Colonic mucosa (tissue), 4 donors: Measurements from ENCODE around the gene RDH5. TPM values are rescaled to one million over a fixed set of nuclear protein-coding genes. Genes with fewer than 3 reads are reported as not detected.

Experiments used
- DNase-seq: peaks from one replicate; pipeline ENCODE4 v3.0.0-alpha.2; 2020
- H3K27ac ChIP-seq: fragments of 200-600 bp; one replicate; pipeline ENCODE4 v1.8.0; 2021
- H3K27me3 ChIP-seq: fragments of 200-600 bp; one replicate; pipeline ENCODE4 v1.8.0; 2021
- H3K36me3 ChIP-seq: fragments of 200-600 bp; one replicate; pipeline ENCODE4 v1.8.0; 2021
- H3K4me1 ChIP-seq: fragments of 200-600 bp; one replicate; pipeline ENCODE4 v1.8.0; 2021; ENCODE audit warnings: mild to moderate bottlenecking
- H3K4me3 ChIP-seq: fragments of 200-600 bp; one replicate; pipeline ENCODE4 v1.8.0; 2021
- H3K9ac ChIP-seq, 2 donors: one replicate each; pipeline ENCODE4 v1.7.0; 2013; ENCODE audit warnings: control low read depth in 2 of 2, low read depth in 2 of 2, low read length in 2 of 2
- H3K9me3 ChIP-seq: fragments of 200-600 bp; one replicate; pipeline ENCODE4 v1.8.0; 2021
- intact Hi-C: fragments of 100-400 bp; cut with DNase I; formaldehyde crosslinking; loops from one replicate; pipeline ENCODE4 v1.14.1; 2022
- total RNA-seq, 2 donors: library from RNA; stranded (reverse); fragmentation: NEBNext Ultra II Directional in 1 of 2; extraction: Animal tissue kit (Norgen Biotek cat#: 25700) in 1 of 2; gene quantifications; one replicate each; pipeline ENCODE4 v1.2.1, GENCODE V29; 2021
- TF ChIP-seq, protein P1 (sequence below): fragments of 200-600 bp; IDR thresholded peaks from one replicate; pipeline ENCODE4 v1.8.0; 2022; ENCODE audit warnings: antibody characterized with exemption, mild to moderate bottlenecking
- donor health status: healthy.
- donor health status: DM: no; HTN: no; CAD: no.
- donor health status: DM: no; HTN: no; CAD: no.

The RDH5 gene
- total RNA-seq, 2 donors from 2014 or later = 22.6 to 29.6 TPM

DNA sequence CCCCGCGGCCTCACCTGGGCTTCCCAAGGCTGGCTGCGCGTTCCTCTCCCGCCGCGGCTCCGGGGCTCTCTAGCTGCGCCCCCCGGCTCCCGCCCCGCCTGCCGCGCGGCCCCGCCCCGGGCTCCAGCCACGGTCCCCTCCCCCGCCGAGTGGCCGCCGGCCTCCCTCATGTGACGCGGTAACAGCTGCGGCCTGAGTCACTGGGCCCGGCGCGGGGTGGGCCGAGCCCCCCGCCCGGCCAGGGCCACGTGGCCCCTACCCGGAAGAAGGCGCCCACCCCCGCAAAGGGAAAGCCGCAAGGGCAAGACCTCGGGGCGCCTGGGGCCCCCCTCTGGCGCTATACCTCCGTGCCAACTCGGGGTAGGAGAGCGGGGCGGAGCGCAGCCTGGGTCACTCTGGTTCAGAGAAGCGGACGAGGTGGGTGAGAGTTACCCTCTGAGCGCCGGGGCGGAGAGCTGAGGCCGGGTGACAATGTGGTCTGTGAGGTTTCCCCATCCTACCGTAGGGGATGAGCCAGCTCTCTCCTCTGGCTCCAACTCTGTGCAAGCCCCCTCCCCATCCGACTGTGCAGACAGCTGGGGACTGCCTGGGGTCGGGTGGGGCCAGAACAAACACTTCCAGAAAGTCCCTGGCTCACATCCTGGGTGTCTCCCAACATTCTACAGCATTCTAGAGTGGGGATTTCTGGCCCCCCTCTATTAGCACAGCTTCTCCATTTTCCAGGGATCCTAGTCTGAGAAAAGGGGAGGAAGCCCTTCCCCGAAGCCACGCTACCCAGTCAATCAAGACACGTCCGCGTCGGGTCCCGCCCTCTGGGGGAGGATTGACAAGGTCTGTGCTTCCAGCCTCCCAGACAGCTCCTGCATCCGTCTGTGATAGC is 9.0 kb downstream of the RDH5 start, which contains the start of gene CD63:
Gene CD63 (minus strand): TSS at position 71 of the 880 bp plus-strand sequence. CDS start 668 bp downstream, outside the sequence.
- Histone ChIP-seq H3K27ac (peak within 1 kb of the TSS; percentile 99), H3K9ac (peak within 1 kb of the TSS; percentile 98 to 100), H3K9me3 (no peaks in the 10 kb centered on the region), H3K36me3 (no peaks in the 10 kb centered on the region), H3K27me3 (no peaks in the 10 kb centered on the region), H3K4me1 (peaks cover 4% of the 10 kb centered on the region), H3K4me3 (peak within 1 kb of the TSS; percentile 77)
- intact Hi-C loops = no loop called here
- DNase-seq = peak; percentile 95
- TF ChIP-seq, protein P1, sequence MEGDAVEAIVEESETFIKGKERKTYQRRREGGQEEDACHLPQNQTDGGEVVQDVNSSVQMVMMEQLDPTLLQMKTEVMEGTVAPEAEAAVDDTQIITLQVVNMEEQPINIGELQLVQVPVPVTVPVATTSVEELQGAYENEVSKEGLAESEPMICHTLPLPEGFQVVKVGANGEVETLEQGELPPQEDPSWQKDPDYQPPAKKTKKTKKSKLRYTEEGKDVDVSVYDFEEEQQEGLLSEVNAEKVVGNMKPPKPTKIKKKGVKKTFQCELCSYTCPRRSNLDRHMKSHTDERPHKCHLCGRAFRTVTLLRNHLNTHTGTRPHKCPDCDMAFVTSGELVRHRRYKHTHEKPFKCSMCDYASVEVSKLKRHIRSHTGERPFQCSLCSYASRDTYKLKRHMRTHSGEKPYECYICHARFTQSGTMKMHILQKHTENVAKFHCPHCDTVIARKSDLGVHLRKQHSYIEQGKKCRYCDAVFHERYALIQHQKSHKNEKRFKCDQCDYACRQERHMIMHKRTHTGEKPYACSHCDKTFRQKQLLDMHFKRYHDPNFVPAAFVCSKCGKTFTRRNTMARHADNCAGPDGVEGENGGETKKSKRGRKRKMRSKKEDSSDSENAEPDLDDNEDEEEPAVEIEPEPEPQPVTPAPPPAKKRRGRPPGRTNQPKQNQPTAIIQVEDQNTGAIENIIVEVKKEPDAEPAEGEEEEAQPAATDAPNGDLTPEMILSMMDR = no peak

DNA sequence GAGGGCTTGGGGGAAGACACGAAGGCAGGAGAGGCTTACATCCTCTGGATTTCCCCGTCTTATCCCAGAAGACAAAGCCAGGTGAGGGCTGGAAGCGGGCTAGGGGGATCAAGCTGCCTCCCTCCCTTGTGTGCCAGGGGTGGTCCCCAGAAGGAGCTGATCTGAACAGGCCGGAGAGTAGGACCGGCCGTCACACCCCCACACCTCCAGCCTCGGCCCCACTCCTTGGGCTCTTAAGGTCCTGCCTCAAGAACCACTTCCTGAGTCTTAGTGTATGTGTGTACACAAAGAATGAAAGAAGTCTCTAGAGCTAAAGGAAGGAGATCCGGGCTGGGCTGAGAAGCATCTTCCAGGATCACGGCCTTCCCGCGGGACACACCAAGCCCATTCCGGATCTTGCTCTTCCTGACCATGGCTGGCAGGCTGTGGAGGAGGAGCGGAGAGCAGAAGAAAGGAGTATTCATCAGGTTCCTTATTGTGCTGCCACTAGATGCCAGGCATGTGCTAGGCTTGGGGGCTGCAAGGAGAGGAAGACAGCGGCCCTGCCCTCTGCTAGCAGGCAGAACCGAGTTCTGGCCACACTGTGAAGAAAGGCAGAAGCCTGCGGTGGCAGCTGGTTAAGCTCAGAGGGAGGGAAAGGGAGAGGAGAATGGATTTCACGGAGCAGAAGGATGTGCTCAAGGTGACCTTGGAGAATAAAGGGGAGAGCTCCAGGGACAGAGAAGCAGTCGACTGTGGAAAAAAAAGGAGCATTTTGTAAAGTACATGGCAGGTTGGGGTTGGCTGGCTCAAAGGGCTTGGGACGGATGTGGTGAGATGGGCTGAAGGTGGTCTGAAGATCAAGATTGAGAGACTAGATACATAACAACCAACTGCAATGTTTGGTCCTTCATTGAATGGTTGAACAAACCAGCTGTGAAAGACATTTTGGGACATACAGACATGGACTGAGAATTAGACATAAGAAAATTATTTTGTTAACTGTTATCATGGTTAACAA is 9.9 kb downstream of the RDH5 start:
- TF ChIP-seq, protein P1 = no peak
- Histone ChIP-seq H3K27ac (peak overlapping the region; percentile 99), H3K27me3 (no peaks in the 10 kb centered on the region), H3K9me3 (no peaks in the 10 kb centered on the region), H3K4me3 (peak overlapping the region; percentile 77), H3K4me1 (no peaks in the 10 kb centered on the region), H3K36me3 (no peaks in the 10 kb centered on the region), H3K9ac (peak overlapping the region; percentile 98 to 100)
- intact Hi-C loops = no loop called here
- peak; percentile 55 for DNase-seq

- no peak for DNase-seq
- H3K27ac ChIP-seq = no peak overlapping the region
- intact Hi-C loops = no loop called here
- no peaks in the 10 kb centered on the region for H3K27me3 ChIP-seq
- no peaks in the 10 kb centered on the region for H3K9me3 ChIP-seq
- H3K4me3 ChIP-seq = no peak overlapping the region
- TF ChIP-seq, protein P1 = no peak
- no peaks in the 10 kb centered on the region for H3K4me1 ChIP-seq
- H3K36me3 ChIP-seq = no peaks in the 10 kb centered on the region
- no peak overlapping the region for H3K9ac ChIP-seq
Observed at GRCh38 chr12:55732288-55732687, 12.1 kb downstream of the RDH5 start.

DNA sequence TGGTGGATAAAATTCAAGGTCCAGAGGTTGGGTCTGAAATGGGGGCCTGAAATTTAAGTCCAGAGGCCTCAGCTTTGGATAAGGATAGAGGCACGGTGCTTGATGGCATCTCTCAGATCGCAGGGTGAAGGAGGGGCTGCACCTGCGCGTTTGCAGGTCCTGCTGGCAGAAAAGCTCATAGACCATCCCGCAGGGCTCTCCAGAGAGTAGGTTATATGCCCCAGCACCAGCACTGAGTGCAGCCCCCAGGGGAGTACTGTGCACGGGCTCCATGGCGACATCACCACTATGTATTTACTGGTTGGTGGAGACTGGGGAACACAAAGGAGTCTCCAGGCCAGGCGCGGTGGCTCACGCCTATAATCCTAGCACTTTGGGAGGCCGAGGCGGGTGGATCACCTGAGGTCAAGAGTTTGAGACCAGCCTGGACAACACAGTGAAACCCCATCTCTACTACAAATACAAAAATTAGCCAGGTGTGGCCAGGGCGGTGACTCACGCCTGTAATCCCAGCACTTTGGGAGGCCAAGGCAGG is 12.9 kb downstream of the RDH5 start:
- intact Hi-C loops = no loop called here
- Histone ChIP-seq H3K36me3 (no peaks in the 10 kb centered on the region), H3K9ac (no peak overlapping the region), H3K27ac (no peak overlapping the region), H3K4me1 (peaks cover 5% of the 10 kb centered on the region), H3K27me3 (no peaks in the 10 kb centered on the region), H3K4me3 (no peak overlapping the region), H3K9me3 (no peaks in the 10 kb centered on the region)
- no peak for DNase-seq
- TF ChIP-seq, protein P1 = no peak

DNA sequence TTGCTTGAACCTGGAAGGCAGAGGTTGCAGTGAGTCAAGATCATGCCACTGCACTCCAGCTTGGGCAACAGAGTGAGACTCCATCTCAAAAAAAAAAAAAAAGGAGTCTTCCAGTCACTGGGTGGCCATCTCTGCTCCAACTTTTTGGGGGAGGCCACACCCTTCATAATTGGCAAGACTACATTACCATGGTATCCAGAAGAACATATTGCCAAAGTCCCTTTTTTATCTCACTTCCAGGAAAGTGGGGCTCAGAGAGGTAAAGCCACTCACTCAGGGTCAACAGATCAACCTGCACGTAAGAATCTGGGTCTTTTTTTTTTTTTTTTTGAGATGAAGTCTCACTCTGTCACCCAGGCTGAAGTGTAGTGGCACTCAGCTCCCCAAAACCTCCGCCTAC is 13.7 kb downstream of the RDH5 start:
- Histone ChIP-seq H3K27ac (no peak overlapping the region), H3K9ac (no peak overlapping the region), H3K36me3 (no peaks in the 10 kb centered on the region), H3K4me1 (peaks cover 9% of the 10 kb centered on the region), H3K9me3 (no peaks in the 10 kb centered on the region), H3K4me3 (no peak overlapping the region), H3K27me3 (no peaks in the 10 kb centered on the region)
- intact Hi-C loops = no loop called here
- TF ChIP-seq, protein P1 = no peak
- no peak for DNase-seq
